ENCODE measurements around the gene FAM111A. TPM values are rescaled to one million over a fixed set of nuclear protein-coding genes. Genes with fewer than 3 reads are reported as not detected.

The FAM111A gene
- total RNA-seq, 1 experiment from 2014 or later: 49.2 TPM

DNA sequence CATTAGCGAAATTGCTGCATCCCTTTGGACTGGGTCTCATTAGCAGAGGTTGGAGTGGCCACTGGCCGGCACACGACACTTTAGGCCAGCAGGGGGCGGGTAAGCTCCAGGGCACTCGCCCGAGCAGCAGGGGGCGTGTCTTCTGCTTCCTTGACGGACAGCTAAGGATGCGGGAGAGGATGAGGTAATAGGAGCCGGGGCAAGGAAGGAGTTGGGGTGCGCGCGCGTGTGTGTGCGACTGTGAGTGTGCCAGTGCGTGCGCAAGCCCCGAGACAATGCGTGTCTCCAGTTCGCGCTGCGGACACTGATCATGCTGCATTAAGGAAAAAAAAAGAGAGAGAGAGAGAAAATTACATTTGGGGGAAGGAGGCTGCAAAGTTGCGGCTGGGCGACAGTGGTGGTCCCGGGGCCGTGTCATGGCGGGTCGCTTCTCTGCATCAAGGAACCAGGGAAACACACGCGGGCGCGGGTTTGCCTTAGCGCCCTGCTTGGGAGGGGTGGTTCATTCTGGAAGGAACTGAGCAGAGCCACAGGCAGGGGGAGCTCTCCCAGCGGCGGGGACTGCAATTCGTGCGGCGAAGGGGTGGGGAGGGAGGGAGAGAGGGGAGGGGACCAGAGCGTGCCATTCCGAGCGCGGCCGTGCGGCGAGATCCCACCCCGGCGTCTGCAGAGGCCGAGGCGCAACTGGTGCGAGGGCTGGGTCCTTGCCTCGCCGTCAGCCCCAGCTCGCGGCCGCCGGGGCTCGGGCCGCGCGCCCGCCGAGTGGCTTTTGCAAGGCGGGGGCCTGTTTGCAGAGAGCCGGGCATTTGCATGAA is 29.1 kb downstream of the FAM111A start, which contains the start of gene DTX4:
TSS of gene DTX4 (plus strand) at position 625 of the 815 bp plus-strand sequence. CDS start 464 bp downstream, outside the sequence.
- ChIA-PET CTCF (interaction anchor here (0.5 to 2.0 kb wide), 14 partner anchors 11 to 1200 kb away, joined by 3 to 23 read pairs (median 3); partner anchors contain the start of gene FAM111B), POLR2A (ENCODE audit: unreplicated experiment) (no interaction called here)
- H3K4me2 ChIP-seq (ENCODE audit: low read length): peak within 1 kb of the TSS; percentile 99
- peak; percentile 89 for ATAC-seq
- H3K9me2 ChIP-seq (replicated peaks; ENCODE audit: low read length): no peaks in the 10 kb centered on the region
- peaks cover 3% of the 10 kb centered on the region for H3F3A ChIP-seq (ENCODE audit: low read length, unreplicated experiment)
- no TSS peak for BruUV-seq (replicated peaks)
- H3K4me3 ChIP-seq (ENCODE audit: low read length): peak within 1 kb of the TSS; percentile 78
- DNase-seq: peak; percentile 93
- H4K20me1 ChIP-seq (ENCODE audit: low read length): no peaks in the 10 kb centered on the region
- H3K4me1 ChIP-seq (ENCODE audit: insufficient read depth, low read length): peaks cover 37% of the 10 kb centered on the region
- peaks cover 27% of the 10 kb centered on the region for H3K27me3 ChIP-seq (ENCODE audit: low read length)
- H3K27ac ChIP-seq (ENCODE audit: low read length): no peak within 1 kb of the TSS
- TF ChIP-seq EZH2 (IDR thresholded peaks at IDR 0.05; ENCODE audit: low read length, unreplicated experiment): no peak
- TF ChIP-seq, protein P1, sequence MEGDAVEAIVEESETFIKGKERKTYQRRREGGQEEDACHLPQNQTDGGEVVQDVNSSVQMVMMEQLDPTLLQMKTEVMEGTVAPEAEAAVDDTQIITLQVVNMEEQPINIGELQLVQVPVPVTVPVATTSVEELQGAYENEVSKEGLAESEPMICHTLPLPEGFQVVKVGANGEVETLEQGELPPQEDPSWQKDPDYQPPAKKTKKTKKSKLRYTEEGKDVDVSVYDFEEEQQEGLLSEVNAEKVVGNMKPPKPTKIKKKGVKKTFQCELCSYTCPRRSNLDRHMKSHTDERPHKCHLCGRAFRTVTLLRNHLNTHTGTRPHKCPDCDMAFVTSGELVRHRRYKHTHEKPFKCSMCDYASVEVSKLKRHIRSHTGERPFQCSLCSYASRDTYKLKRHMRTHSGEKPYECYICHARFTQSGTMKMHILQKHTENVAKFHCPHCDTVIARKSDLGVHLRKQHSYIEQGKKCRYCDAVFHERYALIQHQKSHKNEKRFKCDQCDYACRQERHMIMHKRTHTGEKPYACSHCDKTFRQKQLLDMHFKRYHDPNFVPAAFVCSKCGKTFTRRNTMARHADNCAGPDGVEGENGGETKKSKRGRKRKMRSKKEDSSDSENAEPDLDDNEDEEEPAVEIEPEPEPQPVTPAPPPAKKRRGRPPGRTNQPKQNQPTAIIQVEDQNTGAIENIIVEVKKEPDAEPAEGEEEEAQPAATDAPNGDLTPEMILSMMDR (conservative IDR thresholded peaks at IDR 0.05; ENCODE audit: low read depth, low read length): peak; percentile 84
- H3K9ac ChIP-seq (ENCODE audit: low read length): peak within 1 kb of the TSS; percentile 45; the same call in 1 of the 2 replicates
- no peaks in the 10 kb centered on the region for H3K9me3 ChIP-seq (ENCODE audit: low read length)
- no peaks in the 10 kb centered on the region for H3K36me3 ChIP-seq (ENCODE audit: low read depth, low read length)
- peaks cover 9% of the 10 kb centered on the region for H3K79me2 ChIP-seq (ENCODE audit: low read length)
- peak within 1 kb of the TSS; percentile 92 for H2AFZ ChIP-seq (ENCODE audit: low read length)
- intact Hi-C loops (cut with micrococcal nuclease): loop anchor here (1.0 kb wide), 3 partner anchors 37 to 259 kb away; no protein-coding TSS in a partner anchor

DNA sequence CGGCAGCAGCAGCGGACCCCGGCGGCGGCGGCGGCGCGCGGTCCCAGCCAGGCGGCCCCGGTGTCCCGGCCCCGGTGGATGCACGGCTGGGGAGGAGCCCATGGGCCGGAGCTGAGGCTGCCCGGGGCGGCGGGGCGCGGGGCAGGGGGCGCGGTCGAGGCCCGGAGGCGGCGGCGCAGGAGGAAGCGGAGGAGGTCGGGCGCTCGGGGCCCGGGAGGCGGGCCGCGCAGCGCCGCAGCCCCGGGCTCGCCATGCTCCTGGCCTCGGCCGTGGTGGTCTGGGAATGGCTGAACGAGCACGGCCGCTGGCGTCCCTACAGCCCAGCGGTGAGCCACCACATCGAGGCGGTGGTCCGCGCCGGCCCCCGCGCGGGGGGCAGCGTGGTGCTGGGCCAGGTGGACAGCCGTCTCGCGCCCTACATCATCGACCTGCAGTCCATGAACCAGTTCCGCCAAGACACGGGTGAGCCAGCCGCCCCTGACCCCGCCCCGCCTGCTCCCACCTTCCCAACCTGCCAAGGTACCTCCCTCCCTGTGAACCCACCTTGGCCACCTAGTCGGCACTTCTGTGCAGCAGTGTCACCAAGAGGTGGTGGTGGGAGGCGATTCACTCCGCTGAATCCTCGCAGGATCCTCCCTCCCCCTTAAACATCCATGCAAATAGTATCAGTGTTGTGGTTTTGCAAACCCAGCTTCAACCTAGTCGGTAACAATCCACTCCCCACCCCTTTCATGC is 29.9 kb downstream of the FAM111A start:
- peaks cover 19% of the 10 kb centered on the region; the same call in 1 of the 2 replicates for H3K27me3 ChIP-seq (ENCODE audit: low read length)
- H3K36me3 ChIP-seq (ENCODE audit: low read depth, low read length): no peaks in the 10 kb centered on the region
- H3K9me2 ChIP-seq (replicated peaks; ENCODE audit: low read length): no peaks in the 10 kb centered on the region
- TF ChIP-seq, protein P1 (conservative IDR thresholded peaks at IDR 0.05; ENCODE audit: low read depth, low read length): no peak
- no peak for TF ChIP-seq EZH2 (IDR thresholded peaks at IDR 0.05; ENCODE audit: low read length, unreplicated experiment)
- TF ChIP-seq EZH2phosphoT487 (IDR thresholded peaks at IDR 0.05; ENCODE audit: borderline replicate concordance, low read length): no peak
- ChIA-PET POLR2A (ENCODE audit: unreplicated experiment) (no interaction called here), CTCF (interaction anchor here (0.6 to 2.0 kb wide), 10 partner anchors 10 to 1199 kb away, joined by 3 to 23 read pairs (median 5); partner anchors contain the start of gene FAM111B)
- no peaks in the 10 kb centered on the region for H3K9me3 ChIP-seq (ENCODE audit: low read length)
- DNase-seq (peak; percentile 13), ATAC-seq (peak; percentile 10)
- no peak overlapping the region for H3K27ac ChIP-seq (ENCODE audit: low read length)
- intact Hi-C loops (cut with micrococcal nuclease): no loop called here
- H3K4me3 ChIP-seq (ENCODE audit: low read length): peak overlapping the region; percentile 78
- H3K4me1 ChIP-seq (ENCODE audit: insufficient read depth, low read length): peaks cover 37% of the 10 kb centered on the region
- H3K4me2 ChIP-seq (ENCODE audit: low read length): peak overlapping the region; percentile 99
- no peaks in the 10 kb centered on the region for H4K20me1 ChIP-seq (ENCODE audit: low read length)
- H3K79me2 ChIP-seq (ENCODE audit: low read length): peaks cover 15% of the 10 kb centered on the region
- peak overlapping the region; percentile 92 for H2AFZ ChIP-seq (ENCODE audit: low read length)
- BruUV-seq (replicated peaks): no TSS peak
- H3K9ac ChIP-seq (ENCODE audit: low read length): no peak overlapping the region
- peaks cover 3% of the 10 kb centered on the region for H3F3A ChIP-seq (ENCODE audit: low read length, unreplicated experiment)

All from PC-3 (cell line).